Right lobe of liver (tissue), 4 donors: ENCODE results near the gene MKRN1.

Experiments
- POLR2A ChIP-seq: fragments of 450-650 bp; IDR thresholded peaks from one replicate; pipeline ENCODE4 v1.6.1; 2017; ENCODE audit warnings: antibody characterized with exemption, mild to moderate bottlenecking
- TF ChIP-seq, protein P1 (sequence below), 4 donors: fragments of 200-600 bp in 3 of 4; fragments of 450-650 bp in 1 of 4; IDR thresholded peaks; one replicate each; pipeline versions ENCODE4 v1.5.1 to v1.8.0; 2016 to 2022; ENCODE audit warnings: antibody characterized with exemption in 4 of 4, mild to moderate bottlenecking in 2 of 4
- donor health status: DM: no; HTN: no; CAD: no.
- donor health status: DM: no; HTN: no; CAD: no.
- donor health status: DM: no; HTN: yes; CAD: no.

DNA sequence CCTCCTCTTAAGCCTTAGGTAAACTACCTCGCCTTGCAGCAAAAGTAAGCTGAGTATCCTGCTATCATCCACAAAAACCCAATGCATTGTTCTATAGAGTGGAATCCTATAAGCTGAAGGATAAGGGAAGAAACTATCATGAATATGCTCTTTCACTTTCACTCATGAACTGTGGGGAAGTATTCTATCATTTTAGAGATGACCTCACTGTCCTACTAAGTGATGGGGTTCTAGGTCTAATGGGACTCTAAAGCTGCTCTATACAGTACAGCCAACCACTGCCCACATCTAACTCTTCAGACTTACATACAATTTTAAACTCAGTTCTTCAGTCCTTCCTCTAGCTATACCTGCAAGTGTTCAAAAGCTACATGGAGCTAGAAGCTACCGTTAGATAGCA, 16.2 kb downstream of the MKRN1 start:
- TF ChIP-seq, protein P1, sequence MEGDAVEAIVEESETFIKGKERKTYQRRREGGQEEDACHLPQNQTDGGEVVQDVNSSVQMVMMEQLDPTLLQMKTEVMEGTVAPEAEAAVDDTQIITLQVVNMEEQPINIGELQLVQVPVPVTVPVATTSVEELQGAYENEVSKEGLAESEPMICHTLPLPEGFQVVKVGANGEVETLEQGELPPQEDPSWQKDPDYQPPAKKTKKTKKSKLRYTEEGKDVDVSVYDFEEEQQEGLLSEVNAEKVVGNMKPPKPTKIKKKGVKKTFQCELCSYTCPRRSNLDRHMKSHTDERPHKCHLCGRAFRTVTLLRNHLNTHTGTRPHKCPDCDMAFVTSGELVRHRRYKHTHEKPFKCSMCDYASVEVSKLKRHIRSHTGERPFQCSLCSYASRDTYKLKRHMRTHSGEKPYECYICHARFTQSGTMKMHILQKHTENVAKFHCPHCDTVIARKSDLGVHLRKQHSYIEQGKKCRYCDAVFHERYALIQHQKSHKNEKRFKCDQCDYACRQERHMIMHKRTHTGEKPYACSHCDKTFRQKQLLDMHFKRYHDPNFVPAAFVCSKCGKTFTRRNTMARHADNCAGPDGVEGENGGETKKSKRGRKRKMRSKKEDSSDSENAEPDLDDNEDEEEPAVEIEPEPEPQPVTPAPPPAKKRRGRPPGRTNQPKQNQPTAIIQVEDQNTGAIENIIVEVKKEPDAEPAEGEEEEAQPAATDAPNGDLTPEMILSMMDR (IDR thresholded peaks at IDR 0.05): no peak
- TF ChIP-seq POLR2A: no peak
